GM10248 (cell line): ENCODE measurements around the gene RPP21.

Experiments used
- CTCF ChIA-PET: fragments of 300-600 bp; sonication (Branson Sonifier 250); formaldehyde crosslinking; extraction: SDS; loops from one replicate; lab custom pipeline; 2021; ENCODE audit warnings: antibody characterized with exemption; lab: Yijun Ruan, JAX
- POLR2A ChIA-PET: fragments of 350-650 bp; sonication (Branson Sonifier 250); formaldehyde crosslinking; extraction: SDS; loops from one replicate; lab custom pipeline; 2020; ENCODE audit warnings: antibody characterized with exemption; lab: Yijun Ruan, JAX
- DNase-seq: peaks from one replicate; pipeline ENCODE4 v3.0.0; 2012; ENCODE audit errors: extremely low spot score
- TF ChIP-seq, protein P1 (sequence below): IDR thresholded peaks from 2 replicates; pipeline ENCODE4 v1.5.1; 2012; ENCODE audit warnings: mild to moderate bottlenecking, low read depth; ENCODE audit errors: extremely low read depth, missing control alignments, control extremely low read depth

RPP21 gene

DNA sequence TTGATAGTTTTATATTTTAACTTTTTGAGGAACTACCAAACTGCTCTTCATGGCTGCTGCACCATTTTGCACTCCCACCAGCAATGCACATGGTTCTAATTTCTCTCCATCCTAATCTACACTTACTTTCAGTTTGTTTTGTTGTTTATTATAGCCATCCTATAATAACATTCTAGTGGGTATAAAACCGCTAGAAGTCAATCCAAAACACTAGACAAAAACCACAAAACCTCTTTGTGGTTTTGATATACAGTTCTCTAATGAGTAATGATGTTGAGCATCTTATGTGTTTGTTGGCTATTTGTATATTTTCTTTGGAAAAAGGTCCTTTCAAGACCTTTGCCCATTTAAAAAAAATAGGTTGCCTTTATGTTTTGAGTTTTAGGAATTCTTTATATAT is 5.6 kb downstream of the RPP21 start:
- ChIA-PET CTCF (no interaction called here), POLR2A (no interaction called here)
- DNase-seq: no peak
- TF ChIP-seq, protein P1, sequence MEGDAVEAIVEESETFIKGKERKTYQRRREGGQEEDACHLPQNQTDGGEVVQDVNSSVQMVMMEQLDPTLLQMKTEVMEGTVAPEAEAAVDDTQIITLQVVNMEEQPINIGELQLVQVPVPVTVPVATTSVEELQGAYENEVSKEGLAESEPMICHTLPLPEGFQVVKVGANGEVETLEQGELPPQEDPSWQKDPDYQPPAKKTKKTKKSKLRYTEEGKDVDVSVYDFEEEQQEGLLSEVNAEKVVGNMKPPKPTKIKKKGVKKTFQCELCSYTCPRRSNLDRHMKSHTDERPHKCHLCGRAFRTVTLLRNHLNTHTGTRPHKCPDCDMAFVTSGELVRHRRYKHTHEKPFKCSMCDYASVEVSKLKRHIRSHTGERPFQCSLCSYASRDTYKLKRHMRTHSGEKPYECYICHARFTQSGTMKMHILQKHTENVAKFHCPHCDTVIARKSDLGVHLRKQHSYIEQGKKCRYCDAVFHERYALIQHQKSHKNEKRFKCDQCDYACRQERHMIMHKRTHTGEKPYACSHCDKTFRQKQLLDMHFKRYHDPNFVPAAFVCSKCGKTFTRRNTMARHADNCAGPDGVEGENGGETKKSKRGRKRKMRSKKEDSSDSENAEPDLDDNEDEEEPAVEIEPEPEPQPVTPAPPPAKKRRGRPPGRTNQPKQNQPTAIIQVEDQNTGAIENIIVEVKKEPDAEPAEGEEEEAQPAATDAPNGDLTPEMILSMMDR: no peak

- CTCF ChIA-PET: interaction anchor here (1.9 kb wide), 1 partner anchor 222 kb away, joined by 5 read pairs; no protein-coding TSS in a partner anchor
- POLR2A ChIA-PET: no interaction called here
- DNase-seq: no peak
- TF ChIP-seq, protein P1: no peak
Measured at GRCh38 chr6:30352550-30352949, 7.6 kb downstream of the RPP21 start.

DNA sequence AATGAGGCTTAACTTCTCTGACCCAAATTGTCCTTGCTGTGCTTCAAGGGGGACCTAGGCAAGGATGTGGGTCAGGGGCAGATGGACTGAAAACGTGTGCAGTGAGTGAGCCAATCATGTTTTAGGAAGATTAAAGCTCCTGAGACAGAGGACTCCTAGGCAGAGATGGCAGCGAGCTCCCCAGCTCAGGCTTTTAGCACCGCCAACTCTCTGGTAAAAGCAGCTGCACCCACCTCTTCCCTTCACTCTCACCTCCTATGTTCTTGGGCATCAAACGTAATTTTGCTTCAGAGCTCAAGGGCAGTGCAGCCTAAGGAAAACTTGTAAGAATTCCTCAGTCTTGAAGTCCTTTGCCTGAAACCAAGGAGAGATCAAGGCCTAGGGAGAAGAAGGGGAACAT is 10.3 kb downstream of the RPP21 start:
- no peak for DNase-seq
- ChIA-PET POLR2A (no interaction called here), CTCF (interaction anchor here (0.6 to 2.9 kb wide), 4 partner anchors 42 to 136 kb away, joined by 3 to 13 read pairs (median 8); no protein-coding TSS in a partner anchor)
- TF ChIP-seq, protein P1: no peak

- POLR2A ChIA-PET: no interaction called here
- TF ChIP-seq, protein P1: no peak
- CTCF ChIA-PET: interaction anchor here (1.0 to 2.0 kb wide), 4 partner anchors 11 to 41 kb away, joined by 3 to 13 read pairs (median 4); no protein-coding TSS in a partner anchor
- no peak for DNase-seq
Measured at GRCh38 chr6:30356536-30356935, 11.6 kb downstream of the RPP21 start.

DNA sequence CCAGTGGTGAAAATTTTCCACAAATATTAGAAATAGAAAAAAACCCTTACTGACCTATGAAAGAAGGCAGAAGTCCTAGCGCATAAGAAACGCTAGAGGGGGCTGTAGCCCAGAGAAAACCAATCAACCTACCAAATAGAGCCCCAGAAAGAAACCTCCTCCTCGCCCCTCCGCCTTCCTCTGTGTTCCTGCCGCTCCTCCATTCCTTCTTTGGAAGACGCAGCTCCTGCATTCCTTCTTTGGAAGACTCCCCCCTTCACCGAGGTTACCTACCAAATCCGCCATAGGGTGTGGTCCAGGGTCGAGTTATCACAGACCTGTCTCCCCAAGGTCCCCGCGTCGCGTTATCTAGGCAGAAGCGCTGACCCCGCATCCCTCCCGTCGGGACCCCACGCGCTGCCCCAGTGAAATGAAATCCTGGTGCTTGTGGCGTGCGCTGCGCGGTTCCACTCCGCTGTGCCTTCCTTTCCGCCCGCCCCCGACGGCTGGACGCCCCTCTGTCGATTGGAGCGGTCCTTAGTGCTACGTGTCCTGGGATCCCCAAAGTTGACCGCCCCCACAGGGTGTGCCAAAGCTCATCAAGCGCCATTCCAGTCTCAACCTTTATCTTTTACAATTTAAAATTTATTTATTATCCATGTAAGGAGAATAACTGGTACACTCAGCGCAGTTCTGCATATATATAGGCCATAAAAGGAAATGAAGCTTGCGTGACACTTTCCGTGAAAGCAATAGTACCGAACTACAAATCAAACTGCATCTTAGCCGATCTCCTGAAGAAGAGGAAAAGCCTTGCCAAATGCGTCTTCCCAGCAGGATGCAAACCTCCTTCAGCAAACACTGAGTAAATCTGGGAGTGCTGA is 13.0 kb downstream of the RPP21 start:
- ChIA-PET CTCF (interaction anchor here (0.8 to 3.5 kb wide), 9 partner anchors 9 to 215 kb away, joined by 3 to 29 read pairs (median 5); no protein-coding TSS in a partner anchor), POLR2A (no interaction called here)
- TF ChIP-seq, protein P1: peak; percentile 64
- peak; percentile 73 for DNase-seq

GRCh38 chr6:30359276-30359675 is 14.3 kb downstream of the RPP21 start:
- TF ChIP-seq, protein P1: no peak
- POLR2A ChIA-PET: no interaction called here
- CTCF ChIA-PET: interaction anchor here (1.2 to 3.5 kb wide), 8 partner anchors 8 to 216 kb away, joined by 3 to 29 read pairs (median 6); no protein-coding TSS in a partner anchor
- no peak for DNase-seq
